GM12892 (cell line): ENCODE data around the gene APC2. TPM values are rescaled to one million over a fixed set of nuclear protein-coding genes. Genes with fewer than 3 reads are reported as not detected.
A peak's percentile ranks its signal among the peaks of the same experiment; 100 is the strongest.

Experiments used
- DNase-seq: peaks from one replicate; pipeline ENCODE4 v3.0.0; 2011; ENCODE audit not compliant: insufficient read length
- FAIRE-seq: peaks from 2 replicates; lab custom pipeline; 2011; peaks lifted over from hg19 to GRCh38; lab: Jason Lieb, UNC
- POLR2A ChIP-seq: IDR thresholded peaks from 2 replicates; pipeline ENCODE4 v1.6.1; 2011; ENCODE audit warnings: low read depth, low read length, control low read depth
- POLR2AphosphoS5 ChIP-seq: IDR thresholded peaks from 2 replicates; pipeline ENCODE4 v1.6.1; 2011; ENCODE audit warnings: low read depth, low read length, control low read depth
- TAF1 ChIP-seq: IDR thresholded peaks from 2 replicates; pipeline ENCODE4 v1.6.1; 2011; ENCODE audit warnings: low read depth, mild to moderate bottlenecking, control low read depth, low read length, borderline replicate concordance
- polyA plus RNA-seq: library from polyadenylated mRNA; unstranded; fragments of >200 nt; gene quantifications from one replicate; pipeline ENCODE4 v1.2.1, GENCODE V29; 2012; ENCODE audit warnings: missing spikeins, inconsistent platforms; ENCODE audit not compliant: missing spikeins

APC2 gene, protein sequence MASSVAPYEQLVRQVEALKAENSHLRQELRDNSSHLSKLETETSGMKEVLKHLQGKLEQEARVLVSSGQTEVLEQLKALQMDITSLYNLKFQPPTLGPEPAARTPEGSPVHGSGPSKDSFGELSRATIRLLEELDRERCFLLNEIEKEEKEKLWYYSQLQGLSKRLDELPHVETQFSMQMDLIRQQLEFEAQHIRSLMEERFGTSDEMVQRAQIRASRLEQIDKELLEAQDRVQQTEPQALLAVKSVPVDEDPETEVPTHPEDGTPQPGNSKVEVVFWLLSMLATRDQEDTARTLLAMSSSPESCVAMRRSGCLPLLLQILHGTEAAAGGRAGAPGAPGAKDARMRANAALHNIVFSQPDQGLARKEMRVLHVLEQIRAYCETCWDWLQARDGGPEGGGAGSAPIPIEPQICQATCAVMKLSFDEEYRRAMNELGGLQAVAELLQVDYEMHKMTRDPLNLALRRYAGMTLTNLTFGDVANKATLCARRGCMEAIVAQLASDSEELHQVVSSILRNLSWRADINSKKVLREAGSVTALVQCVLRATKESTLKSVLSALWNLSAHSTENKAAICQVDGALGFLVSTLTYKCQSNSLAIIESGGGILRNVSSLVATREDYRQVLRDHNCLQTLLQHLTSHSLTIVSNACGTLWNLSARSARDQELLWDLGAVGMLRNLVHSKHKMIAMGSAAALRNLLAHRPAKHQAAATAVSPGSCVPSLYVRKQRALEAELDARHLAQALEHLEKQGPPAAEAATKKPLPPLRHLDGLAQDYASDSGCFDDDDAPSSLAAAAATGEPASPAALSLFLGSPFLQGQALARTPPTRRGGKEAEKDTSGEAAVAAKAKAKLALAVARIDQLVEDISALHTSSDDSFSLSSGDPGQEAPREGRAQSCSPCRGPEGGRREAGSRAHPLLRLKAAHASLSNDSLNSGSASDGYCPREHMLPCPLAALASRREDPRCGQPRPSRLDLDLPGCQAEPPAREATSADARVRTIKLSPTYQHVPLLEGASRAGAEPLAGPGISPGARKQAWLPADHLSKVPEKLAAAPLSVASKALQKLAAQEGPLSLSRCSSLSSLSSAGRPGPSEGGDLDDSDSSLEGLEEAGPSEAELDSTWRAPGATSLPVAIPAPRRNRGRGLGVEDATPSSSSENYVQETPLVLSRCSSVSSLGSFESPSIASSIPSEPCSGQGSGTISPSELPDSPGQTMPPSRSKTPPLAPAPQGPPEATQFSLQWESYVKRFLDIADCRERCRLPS (N-terminal part only)
- polyA plus RNA-seq: 0.23 TPM

DNA sequence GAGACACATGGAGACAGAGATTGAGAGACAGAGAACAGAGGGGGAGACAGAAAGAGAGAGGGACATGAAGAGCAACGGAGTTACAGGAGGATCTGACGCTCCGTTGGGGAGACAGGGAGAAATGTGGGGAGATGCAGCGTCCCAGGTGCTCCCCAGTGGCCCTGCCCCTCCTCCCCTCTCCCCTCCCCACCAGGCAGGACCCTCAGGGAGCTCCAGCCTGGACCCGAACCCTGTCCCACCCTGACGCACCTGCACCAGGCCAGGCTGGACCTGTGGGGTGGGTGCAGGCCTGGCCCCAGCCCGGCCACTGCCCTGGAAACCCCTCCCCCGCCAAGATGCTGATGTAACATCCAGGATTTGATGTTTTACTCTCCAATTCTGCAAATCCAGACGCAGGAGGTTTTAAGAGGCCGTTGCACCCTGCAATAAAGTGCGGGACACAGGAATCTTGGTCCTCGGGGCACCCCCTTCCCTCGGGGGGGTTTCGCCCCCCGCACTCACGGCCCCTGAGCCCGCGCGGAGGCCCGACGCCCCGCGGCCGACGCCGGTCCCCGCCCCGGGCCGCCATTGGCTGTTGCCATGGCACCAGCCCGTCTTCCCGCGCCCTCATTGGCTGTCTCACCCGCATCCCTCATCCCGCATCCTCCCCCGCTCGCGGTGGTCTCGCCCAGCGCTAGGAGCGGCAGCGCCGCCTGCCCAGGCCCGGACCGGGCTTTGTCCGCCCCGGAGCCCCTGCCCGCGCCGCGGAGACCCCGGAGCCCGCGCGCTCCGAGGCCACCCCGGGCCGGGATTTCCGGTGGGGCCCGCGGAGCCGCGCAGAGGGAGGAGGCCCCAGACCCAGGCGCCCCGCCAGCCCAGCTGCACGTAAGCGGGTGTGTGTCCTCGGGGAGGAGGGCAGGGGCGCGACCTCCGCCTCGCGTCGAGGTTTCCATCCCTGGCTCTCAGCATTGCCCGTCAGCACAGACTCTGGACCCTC, at the start of gene APC2:
APC2 (plus strand) TSS at position 655 of the 976 bp plus-strand sequence. CDS start 2,881 bp downstream, outside the sequence.
- no peak for TF ChIP-seq POLR2A
- TF ChIP-seq TAF1: no peak
- TF ChIP-seq POLR2AphosphoS5: no peak
- FAIRE-seq (no peak), DNase-seq (no peak)

DNA sequence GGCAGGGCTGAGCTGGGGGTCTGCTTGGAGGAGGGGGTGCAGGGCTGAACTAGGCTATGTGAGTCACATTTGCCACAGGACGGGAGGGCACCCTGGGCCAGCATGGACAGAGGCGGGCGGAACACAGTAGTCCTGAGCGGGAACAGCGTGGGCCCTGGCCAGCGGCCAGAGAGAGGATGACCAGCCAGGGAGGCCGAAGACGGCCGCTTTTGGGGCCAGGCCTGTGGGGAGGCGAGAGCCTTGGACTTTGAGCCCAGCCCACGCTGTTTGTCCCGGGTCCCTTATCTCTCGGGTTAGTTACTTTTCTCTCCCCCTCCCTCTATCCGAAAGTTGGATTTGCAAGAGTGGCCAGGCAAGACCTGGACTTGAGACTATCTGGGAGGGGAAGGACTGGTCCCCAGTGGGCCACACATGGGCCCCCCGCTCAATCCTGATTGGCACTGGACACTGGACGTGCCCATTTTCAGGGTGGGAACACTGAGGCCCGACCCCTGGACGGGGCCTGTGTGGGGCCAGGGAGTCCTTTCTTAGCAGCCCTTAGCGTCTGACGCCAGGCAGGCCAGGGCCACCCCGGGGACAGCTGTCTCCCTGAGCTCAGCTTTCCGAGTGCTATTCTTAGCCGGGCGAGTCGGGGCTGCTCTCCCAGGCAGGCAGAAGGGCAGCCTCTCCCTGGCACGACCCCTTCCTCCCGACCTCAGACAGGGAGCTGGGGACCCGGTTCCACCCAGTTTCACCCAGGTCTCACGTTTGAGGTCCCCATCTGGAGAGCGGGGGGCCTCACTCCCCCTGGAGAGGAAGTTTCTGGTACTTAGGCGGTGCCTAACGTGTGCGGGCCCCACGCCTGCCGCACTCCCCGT, 49.4 kb upstream of the APC2 start:
- DNase-seq (peak; percentile 56), FAIRE-seq (no peak)
- TF ChIP-seq POLR2A (no peak), POLR2AphosphoS5 (no peak), TAF1 (no peak)

DNA sequence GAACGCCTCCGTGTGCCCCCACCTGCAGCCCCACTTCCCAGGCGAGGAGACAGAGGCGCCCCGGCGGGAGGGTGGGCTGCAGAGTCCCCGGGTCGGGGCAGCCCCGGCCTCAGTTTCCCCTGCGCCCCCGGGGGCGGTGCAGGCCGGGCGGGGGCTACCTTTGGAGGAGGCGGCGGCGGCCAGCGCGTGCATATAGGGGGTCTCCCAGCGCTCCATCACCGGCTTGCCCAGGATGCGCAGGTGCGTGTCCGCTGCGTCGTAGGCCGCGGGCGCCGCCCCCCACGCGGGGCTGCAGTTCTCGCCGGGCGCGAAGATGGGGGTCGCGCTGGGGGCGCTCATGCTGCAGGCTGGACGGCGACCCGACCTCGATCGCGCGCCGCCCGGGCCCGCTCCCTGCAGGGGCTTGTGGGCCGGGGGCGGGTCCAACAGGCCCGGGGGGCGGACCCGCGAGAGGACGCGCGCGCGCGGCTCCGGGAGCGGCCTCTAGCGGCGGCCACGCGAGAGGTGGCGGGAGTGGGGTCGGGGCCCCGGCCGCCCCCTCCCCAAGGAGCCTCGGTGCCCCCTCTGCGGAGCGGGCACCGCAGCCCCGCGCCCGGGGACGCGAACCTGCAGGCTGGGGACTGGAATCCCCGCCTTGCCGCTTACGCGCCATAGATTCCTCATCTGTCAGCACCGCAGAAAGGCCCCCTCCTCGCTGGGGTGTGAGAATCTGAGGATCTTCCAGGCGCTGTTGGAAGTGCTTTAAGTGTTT, 48.6 kb upstream of the APC2 start, which contains the start of gene GAMT:
GAMT (minus strand) TSS at position 405 of the 751 bp plus-strand sequence; CDS start at position 339, 66 bp downstream.
- DNase-seq: peak; percentile 79

DNA sequence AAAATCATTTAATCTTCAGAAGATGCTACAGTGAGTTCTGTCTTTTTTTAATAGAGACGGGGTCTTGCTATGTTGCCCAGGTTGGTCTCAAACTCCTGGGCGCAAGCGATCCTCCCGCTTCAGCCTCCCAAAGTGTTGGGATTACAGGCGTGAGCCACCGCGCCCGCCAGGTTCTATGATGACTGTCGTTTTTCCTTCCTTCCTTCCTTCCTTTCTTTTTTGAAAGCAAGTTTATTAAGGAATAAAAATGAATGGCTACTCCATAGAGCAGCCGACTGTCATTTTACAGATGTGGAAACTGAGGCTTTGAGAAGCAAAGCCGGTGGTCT, 48.1 kb upstream of the APC2 start:
- TF ChIP-seq TAF1: no peak
- TF ChIP-seq POLR2AphosphoS5: no peak
- no peak for TF ChIP-seq POLR2A
- no peak for DNase-seq
- no peak for FAIRE-seq

More for the DNA sequence above, 48.6 kb upstream of the APC2 start, which contains the start of gene GAMT:
- peak; percentile 85 for FAIRE-seq
- TF ChIP-seq POLR2AphosphoS5: no peak
- no peak for TF ChIP-seq POLR2A
- no peak for TF ChIP-seq TAF1

DNA sequence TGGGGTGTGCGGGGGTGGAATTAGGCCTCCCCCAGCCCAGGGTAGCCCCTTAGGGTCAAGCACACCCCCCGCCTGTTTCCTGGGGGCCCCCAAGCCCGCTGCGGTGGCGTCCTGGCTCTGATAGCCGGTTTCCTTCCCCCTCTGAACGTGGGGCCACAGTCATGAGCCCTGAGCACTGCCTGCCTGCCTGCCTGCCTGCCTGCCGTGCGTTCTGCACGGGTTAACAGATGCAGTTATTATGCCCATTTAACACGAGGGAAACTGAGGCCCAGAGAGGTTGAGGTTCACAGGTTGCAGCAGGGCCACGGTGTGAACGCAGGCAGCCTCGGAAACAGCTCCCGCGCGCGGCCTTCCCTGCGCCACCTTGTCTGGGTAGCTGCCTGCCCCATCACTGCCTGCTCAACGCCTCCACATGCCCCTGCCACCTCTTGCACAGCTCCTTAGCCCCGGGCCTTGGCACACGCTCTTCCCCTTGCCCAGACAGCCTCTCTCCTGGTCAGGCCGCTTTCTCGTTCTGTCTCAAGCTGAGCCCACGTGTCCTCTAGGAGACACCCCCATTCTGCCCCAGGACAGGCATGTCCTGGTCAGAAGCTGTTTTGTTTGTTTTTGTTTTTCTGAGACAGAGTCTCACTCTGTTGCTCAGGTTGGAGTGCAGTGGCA, 47.4 kb upstream of the APC2 start:
- FAIRE-seq: no peak
- no peak for DNase-seq
- TF ChIP-seq TAF1 (no peak), POLR2AphosphoS5 (no peak), POLR2A (no peak)

DNA sequence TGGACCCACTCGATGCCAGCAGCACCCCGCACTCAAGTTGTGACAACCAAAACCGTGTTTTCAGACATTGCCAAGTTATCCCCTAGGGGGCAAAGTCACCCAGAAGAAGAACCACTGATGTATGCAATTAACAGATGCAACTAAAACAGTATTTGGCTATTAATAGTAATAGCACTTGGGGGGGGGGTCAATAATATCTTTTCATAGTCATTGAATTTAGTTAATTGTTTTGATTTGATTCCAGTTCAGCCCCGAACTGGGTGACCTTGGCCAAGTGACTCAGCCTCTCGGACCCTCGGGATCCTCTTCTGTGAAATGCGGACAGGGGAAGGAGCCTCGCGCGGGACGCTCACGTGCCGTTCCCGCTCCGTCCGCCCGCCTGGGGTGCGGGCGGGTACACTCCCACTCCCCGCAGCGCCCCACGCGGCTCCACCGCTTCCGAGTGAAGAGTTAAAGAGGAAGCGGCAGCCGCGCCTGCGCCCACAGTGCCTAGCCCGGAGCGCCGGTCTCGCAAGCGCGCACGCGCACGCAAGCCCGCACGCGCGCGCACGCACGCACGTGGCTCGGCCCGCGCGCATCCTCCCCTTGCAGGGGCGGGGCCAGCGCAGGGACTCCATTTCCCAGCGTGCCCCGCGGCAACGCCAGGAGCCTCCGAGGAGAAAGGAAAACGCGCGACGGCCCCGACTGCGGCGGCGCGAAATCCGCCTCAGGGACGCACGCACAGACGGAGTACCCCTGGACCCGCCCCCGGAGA, 43.0 kb upstream of the APC2 start:
- DNase-seq (peak; percentile 95), FAIRE-seq (peak; percentile 97)
- TF ChIP-seq TAF1 (no peak), POLR2AphosphoS5 (peak; percentile 69), POLR2A (peak; percentile 67; the same call in 1 of the 2 replicates)

DNA sequence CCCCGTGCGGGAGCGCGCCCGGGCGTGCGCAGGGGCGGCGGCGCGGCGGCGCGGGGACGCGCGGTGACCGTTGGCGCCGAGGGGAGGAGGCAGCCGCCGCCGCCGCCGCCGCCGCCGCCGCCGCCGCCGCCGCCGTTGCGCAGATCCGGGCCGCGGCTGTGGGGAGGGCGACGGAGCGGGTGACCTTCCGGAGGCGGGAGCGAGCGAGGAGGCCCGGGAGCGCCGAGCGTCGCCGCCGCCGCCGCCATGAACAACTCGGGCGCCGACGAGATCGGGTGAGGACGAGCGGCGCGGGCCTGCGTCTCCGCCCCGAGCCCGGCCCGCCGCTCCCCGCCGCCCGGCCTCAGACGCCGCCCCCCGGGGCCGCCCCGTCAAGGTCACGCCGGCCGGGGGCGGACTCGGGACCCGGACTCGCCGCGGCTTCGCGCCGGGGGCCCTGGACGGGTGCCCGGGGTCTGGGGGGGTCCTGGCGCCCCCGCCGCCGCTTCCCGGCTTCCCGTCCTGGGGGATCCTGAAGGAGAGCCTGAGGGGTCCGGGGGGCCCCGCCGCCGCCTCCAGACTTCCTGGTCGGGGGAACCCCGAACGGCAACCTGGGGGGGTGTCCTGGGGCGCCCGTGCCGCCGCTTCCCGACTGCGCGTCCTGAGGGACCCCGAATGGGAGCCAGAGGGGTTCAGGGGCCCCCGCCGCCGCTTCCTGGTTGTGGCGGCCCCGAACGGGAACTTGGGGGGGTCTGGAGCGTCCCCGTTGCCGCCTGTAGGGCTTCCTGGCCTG, 42.2 kb upstream of the APC2 start, which contains the start of gene DAZAP1:
DAZAP1 (plus strand) TSS at position 59 of the 772 bp plus-strand sequence; CDS start at position 247, 188 bp downstream.
- TF ChIP-seq POLR2AphosphoS5 (no peak), TAF1 (no peak), POLR2A (no peak; the same call in 1 of the 2 replicates)
- DNase-seq (peak; percentile 66), FAIRE-seq (no peak)
